Bronchial epithelial cell (primary cell): ENCODE measurements around the gene HSPA4L. TPM values are rescaled to one million over a fixed set of nuclear protein-coding genes. Genes with fewer than 3 reads are reported as not detected.

ENCODE experiments used
- DNase-seq: peaks from one replicate; pipeline ENCODE4 v3.0.0-alpha.2; 2010; ENCODE audit warnings: low read depth
- FAIRE-seq: peaks from 2 replicates; lab custom pipeline; 2011; peaks lifted over from hg19 to GRCh38; lab: Jason Lieb, UNC
- H3K27me3 ChIP-seq: 2 replicates; pipeline ENCODE4 v1.5.1; 2011; ENCODE audit warnings: low read length; ENCODE audit not compliant: control insufficient read depth, insufficient read depth
- H3K36me3 ChIP-seq: 2 replicates; pipeline ENCODE4 v1.5.1; 2011; ENCODE audit warnings: low read length; ENCODE audit not compliant: control insufficient read depth, insufficient read depth
- H3K4me3 ChIP-seq: 2 replicates; pipeline ENCODE4 v1.5.1; 2011; ENCODE audit warnings: mild to moderate bottlenecking, low read depth, low read length, control low read depth
- total RNA-seq: library from RNA; depleted of rRNA; stranded (reverse); fragments of >200 nt; gene quantifications from 2 replicates; pipeline ENCODE4 v1.2.1, GENCODE V29; 2014
- TF ChIP-seq, protein P1 (sequence below): IDR thresholded peaks from 2 replicates; pipeline ENCODE4 v1.5.1; 2011; ENCODE audit warnings: mild to moderate bottlenecking, moderate library complexity, low read length, control low read depth, inconsistent platforms; ENCODE audit not compliant: insufficient read depth, severe bottlenecking

The HSPA4L gene
- total RNA-seq, 1 donor from 2014 or later = 12.4 TPM

DNA sequence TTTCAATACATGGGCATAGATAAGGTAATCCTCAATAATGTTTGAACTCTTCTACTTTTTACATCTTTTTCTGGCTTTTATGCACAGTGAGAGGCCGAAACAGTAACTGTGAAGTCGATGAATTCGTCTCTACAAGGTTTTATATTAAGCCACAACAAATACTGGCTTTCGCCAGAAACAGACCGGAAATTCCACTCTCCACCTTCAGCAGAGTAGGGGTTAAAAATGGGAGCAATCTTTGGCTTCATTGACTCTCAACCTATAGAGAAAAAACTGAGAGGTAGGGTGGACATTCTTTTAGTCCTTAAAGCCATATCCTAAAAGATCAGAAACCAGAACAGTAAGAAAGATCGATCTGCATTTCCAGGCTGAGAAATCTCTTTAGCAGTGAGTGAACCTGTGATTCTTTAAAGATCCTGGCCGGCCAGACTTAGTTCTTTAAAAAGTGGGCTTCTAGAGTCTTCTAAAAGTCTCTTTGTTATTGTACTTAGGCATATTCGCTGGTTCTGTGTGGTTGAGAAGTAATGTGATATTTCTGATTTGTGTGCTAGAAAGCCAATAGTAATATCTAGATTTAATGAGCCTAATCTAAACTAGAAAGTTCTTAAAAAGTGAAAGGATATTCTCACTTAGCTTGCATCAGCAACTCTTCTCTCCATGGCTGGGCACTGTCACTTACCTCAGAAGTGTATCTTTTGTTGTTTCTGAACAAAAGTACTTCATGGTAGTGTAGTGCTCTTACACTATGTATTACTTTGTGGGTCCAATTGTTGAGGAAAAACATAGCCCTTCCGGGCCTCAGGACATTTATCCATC, 2.0 kb downstream of the HSPA4L start:
- TF ChIP-seq, protein P1, sequence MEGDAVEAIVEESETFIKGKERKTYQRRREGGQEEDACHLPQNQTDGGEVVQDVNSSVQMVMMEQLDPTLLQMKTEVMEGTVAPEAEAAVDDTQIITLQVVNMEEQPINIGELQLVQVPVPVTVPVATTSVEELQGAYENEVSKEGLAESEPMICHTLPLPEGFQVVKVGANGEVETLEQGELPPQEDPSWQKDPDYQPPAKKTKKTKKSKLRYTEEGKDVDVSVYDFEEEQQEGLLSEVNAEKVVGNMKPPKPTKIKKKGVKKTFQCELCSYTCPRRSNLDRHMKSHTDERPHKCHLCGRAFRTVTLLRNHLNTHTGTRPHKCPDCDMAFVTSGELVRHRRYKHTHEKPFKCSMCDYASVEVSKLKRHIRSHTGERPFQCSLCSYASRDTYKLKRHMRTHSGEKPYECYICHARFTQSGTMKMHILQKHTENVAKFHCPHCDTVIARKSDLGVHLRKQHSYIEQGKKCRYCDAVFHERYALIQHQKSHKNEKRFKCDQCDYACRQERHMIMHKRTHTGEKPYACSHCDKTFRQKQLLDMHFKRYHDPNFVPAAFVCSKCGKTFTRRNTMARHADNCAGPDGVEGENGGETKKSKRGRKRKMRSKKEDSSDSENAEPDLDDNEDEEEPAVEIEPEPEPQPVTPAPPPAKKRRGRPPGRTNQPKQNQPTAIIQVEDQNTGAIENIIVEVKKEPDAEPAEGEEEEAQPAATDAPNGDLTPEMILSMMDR = no peak
- H3K27me3 ChIP-seq = no peaks in the 10 kb centered on the region
- FAIRE-seq = no peak
- H3K4me3 ChIP-seq = peak overlapping the region; percentile 84
- peak; percentile 56 for DNase-seq
- H3K36me3 ChIP-seq = no peaks in the 10 kb centered on the region

DNA sequence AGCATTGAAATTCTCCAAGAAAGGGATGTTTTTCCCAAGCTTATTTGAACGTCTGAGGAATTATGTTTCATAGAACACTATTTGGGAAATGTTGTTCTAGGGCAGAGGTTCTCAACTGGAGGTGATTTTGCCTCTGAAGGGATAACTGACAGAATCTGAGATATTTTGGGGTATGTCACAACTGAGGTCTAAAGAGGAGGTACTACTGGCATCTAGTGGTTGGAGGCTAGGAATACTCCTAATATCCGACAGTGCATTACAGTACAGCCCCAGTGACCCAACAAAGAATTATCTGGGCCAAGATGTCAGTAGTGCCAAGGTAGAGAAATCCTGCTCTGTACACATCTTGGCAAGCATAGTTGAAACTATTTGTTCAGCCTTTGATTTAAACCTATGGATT, 6.4 kb downstream of the HSPA4L start:
- TF ChIP-seq, protein P1 = peak; percentile 17
- no peaks in the 10 kb centered on the region for H3K27me3 ChIP-seq
- no peaks in the 10 kb centered on the region for H3K36me3 ChIP-seq
- FAIRE-seq (no peak), DNase-seq (peak; percentile 26)
- H3K4me3 ChIP-seq = no peak overlapping the region

DNA sequence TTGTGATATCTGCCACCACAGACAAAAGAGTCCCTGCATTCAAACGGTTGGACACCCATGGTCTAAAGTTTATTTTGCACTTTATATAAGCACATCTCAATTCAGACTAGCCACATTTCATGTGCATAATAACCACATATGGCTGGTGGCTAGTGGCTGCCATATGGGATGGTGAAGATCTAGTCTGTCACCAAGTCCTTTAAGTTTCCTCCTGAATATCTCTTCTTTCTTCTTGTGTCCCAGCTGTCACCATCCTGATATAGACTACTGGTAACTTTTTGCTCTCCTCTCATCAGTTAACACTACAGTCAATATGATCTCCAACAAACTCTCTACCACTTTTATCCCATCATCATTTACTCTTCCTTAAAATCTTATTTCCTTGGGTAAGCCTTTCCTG, 9.3 kb downstream of the HSPA4L start:
- no peak for DNase-seq
- H3K4me3 ChIP-seq = no peak overlapping the region
- TF ChIP-seq, protein P1 = no peak
- FAIRE-seq = no peak
- H3K36me3 ChIP-seq = no peaks in the 10 kb centered on the region
- no peaks in the 10 kb centered on the region for H3K27me3 ChIP-seq

DNA sequence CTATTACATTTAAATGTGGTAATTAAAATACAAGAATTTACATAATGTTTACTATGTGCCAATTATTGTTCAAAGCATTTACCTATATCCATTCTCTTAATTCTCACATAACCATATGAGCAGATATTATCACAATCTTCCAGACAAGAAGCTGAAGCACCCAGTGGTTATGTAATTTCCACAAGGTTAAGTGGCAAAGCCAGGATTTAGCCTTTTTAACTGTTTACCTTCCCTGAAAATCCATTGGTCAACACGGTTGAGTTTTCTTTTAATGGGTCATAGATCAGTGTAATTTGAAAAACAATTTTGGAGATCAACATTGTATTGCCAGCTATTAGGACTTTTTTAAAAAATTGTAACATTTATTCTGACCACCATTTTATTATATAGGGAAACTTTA, 11.4 kb downstream of the HSPA4L start:
- DNase-seq (no peak), FAIRE-seq (no peak)
- Histone ChIP-seq H3K27me3 (no peaks in the 10 kb centered on the region), H3K36me3 (peaks cover 1% of the 10 kb centered on the region), H3K4me3 (no peak overlapping the region)
- TF ChIP-seq, protein P1 = no peak

DNA sequence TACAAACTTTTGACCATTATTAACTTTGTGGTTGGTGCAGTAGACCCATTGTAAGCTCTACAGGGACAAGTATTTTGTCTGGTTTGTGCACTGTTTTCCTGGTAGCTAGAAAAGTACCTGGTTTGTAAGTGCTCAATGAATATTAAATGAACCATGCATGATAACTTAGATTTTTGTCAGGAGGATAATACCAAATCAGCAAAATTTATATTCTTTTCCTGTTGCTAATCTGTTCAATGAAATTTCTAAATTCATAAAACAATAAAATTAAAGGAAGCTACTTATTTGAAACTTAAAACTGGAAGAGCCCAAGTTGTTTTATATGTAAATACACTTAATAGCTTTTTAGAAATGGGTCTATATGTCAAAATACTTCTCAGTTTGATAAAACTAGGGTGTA, 17.6 kb downstream of the HSPA4L start:
- H3K27me3 ChIP-seq = no peaks in the 10 kb centered on the region
- peaks cover 3% of the 10 kb centered on the region for H3K36me3 ChIP-seq
- FAIRE-seq (no peak), DNase-seq (no peak)
- no peak overlapping the region for H3K4me3 ChIP-seq
- TF ChIP-seq, protein P1 = no peak
